ENCODE data around the gene MBOAT2. TPM values are rescaled to one million over a fixed set of nuclear protein-coding genes. Genes with fewer than 3 reads are reported as not detected.
"Not testable (repeated sequence)": the region's sequence is repeated elsewhere in the genome, so short reads cannot be mapped to it uniquely, and the experiment has no call there.

MBOAT2 gene
- total RNA-seq, 1 experiment from 2014 or later = 30.7 TPM

DNA sequence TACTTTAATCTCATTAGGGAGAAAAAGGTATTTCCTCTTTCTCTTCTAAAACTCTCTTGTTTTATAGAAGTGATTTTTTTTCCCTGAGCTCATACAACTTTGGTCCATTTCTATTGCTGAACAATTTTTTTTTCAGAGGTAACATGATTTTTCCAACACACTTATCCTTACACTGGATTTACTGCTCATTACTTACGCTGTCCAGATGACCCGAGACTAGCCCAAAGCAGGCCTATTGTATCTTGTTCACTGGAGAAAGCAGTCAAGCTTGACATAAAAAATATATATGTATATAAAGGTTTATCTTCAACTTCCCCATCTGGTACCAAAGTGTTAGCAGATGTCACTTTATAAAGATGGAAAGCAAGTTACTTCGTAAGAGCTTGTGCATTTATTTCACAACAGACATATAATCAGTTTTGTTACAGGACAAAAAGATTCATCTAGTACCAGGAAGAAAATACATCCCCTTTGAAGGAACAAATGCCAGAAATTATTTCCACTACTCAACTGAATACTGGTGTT, 95.7 kb downstream of the MBOAT2 start:
- peaks cover 9% of the 10 kb centered on the region for H3K4me1 ChIP-seq (ENCODE audit: insufficient read depth, low read length)
- H3K9me3 ChIP-seq (ENCODE audit: low read length) = 0 out of 2 replicates have a peak, but pooled peaks cover 4% of the 10 kb centered on the region
- H3K27me3 ChIP-seq (ENCODE audit: low read length) = no peaks in the 10 kb centered on the region
- ATAC-seq = no peak
- no TSS peak for BruUV-seq (replicated peaks)
- TF ChIP-seq EZH2 (IDR thresholded peaks at IDR 0.05; ENCODE audit: low read length, unreplicated experiment) = no peak
- TF ChIP-seq, protein P1, sequence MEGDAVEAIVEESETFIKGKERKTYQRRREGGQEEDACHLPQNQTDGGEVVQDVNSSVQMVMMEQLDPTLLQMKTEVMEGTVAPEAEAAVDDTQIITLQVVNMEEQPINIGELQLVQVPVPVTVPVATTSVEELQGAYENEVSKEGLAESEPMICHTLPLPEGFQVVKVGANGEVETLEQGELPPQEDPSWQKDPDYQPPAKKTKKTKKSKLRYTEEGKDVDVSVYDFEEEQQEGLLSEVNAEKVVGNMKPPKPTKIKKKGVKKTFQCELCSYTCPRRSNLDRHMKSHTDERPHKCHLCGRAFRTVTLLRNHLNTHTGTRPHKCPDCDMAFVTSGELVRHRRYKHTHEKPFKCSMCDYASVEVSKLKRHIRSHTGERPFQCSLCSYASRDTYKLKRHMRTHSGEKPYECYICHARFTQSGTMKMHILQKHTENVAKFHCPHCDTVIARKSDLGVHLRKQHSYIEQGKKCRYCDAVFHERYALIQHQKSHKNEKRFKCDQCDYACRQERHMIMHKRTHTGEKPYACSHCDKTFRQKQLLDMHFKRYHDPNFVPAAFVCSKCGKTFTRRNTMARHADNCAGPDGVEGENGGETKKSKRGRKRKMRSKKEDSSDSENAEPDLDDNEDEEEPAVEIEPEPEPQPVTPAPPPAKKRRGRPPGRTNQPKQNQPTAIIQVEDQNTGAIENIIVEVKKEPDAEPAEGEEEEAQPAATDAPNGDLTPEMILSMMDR (conservative IDR thresholded peaks at IDR 0.05; ENCODE audit: low read depth, low read length) = no peak
- TF ChIP-seq EZH2phosphoT487 (IDR thresholded peaks at IDR 0.05; ENCODE audit: borderline replicate concordance, low read length) = no peak
- no peaks in the 10 kb centered on the region for H3F3A ChIP-seq (ENCODE audit: low read length, unreplicated experiment)
- no peak overlapping the region for H3K27ac ChIP-seq (ENCODE audit: low read length)
- H3K4me3 ChIP-seq (ENCODE audit: low read length) = no peak overlapping the region
- H3K36me3 ChIP-seq (ENCODE audit: low read depth, low read length) = peaks cover 27% of the 10 kb centered on the region
- intact Hi-C loops (cut with micrococcal nuclease) = no loop called here
- DNase-seq = no peak
- H3K4me2 ChIP-seq (ENCODE audit: low read length) = no peak overlapping the region
- CTCF ChIA-PET = no interaction called here
- no peak overlapping the region for H3K9ac ChIP-seq (ENCODE audit: low read length)
- H3K9me2 ChIP-seq (replicated peaks; ENCODE audit: low read length) = no peaks in the 10 kb centered on the region
- H2AFZ ChIP-seq (ENCODE audit: low read length) = no peak overlapping the region
- H3K79me2 ChIP-seq (ENCODE audit: low read length) = no peaks in the 10 kb centered on the region
- H4K20me1 ChIP-seq (ENCODE audit: low read length) = no peaks in the 10 kb centered on the region
- POLR2A ChIA-PET (ENCODE audit: unreplicated experiment) = no interaction called here

- H3K4me2 ChIP-seq (ENCODE audit: low read length); H3K4me1 ChIP-seq (ENCODE audit: insufficient read depth, low read length); H3K27me3 ChIP-seq (ENCODE audit: low read length); DNase-seq; CTCF ChIA-PET; H3F3A ChIP-seq (ENCODE audit: low read length, unreplicated experiment); intact Hi-C loops (cut with micrococcal nuclease); H2AFZ ChIP-seq (ENCODE audit: low read length); H3K4me3 ChIP-seq (ENCODE audit: low read length); H3K9me3 ChIP-seq (ENCODE audit: low read length); BruUV-seq (replicated peaks); H3K9me2 ChIP-seq (replicated peaks; ENCODE audit: low read length); H3K27ac ChIP-seq (ENCODE audit: low read length); H3K79me2 ChIP-seq (ENCODE audit: low read length); H4K20me1 ChIP-seq (ENCODE audit: low read length); H3K9ac ChIP-seq (ENCODE audit: low read length); POLR2A ChIA-PET (ENCODE audit: unreplicated experiment); ATAC-seq: not testable (repeated sequence)
- peaks cover 21% of the 10 kb centered on the region for H3K36me3 ChIP-seq (ENCODE audit: low read depth, low read length)
These were observed 99.6 kb downstream of the MBOAT2 start for GRCh38 chr2:8903924-8904323.

DNA sequence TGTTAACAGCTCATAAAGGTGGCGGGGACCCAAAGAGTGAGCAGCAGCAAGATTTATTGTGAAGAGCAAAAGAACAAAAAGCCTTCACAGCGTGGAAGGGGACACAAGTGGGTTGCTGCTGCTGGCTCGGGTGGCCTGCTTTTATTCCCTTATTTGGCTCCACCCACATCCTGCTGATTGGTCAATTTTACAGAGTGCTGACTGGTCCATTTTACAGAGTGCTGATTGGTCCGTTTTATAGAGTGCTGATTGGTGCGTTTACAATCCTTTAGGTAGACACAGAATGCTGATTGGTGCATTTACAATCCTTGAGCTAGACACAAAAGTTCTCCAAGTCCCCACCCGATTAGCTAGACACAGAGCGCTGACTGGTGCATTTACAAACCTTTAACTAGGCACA, 100.7 kb downstream of the MBOAT2 start:
- CTCF ChIA-PET = interaction anchor here (0.6 kb wide), 1 partner anchor 211 kb away, joined by 3 read pairs; no protein-coding TSS in a partner anchor
- BruUV-seq (replicated peaks); H3K4me2 ChIP-seq (ENCODE audit: low read length); H3F3A ChIP-seq (ENCODE audit: low read length, unreplicated experiment); DNase-seq; H3K27me3 ChIP-seq (ENCODE audit: low read length); H3K9me2 ChIP-seq (replicated peaks; ENCODE audit: low read length); H3K4me3 ChIP-seq (ENCODE audit: low read length); H3K9me3 ChIP-seq (ENCODE audit: low read length); H3K4me1 ChIP-seq (ENCODE audit: insufficient read depth, low read length); H4K20me1 ChIP-seq (ENCODE audit: low read length); H2AFZ ChIP-seq (ENCODE audit: low read length); ATAC-seq; H3K27ac ChIP-seq (ENCODE audit: low read length); H3K79me2 ChIP-seq (ENCODE audit: low read length); H3K9ac ChIP-seq (ENCODE audit: low read length); intact Hi-C loops (cut with micrococcal nuclease); POLR2A ChIA-PET (ENCODE audit: unreplicated experiment): not testable (repeated sequence)
- peaks cover 16% of the 10 kb centered on the region for H3K36me3 ChIP-seq (ENCODE audit: low read depth, low read length)

DNA sequence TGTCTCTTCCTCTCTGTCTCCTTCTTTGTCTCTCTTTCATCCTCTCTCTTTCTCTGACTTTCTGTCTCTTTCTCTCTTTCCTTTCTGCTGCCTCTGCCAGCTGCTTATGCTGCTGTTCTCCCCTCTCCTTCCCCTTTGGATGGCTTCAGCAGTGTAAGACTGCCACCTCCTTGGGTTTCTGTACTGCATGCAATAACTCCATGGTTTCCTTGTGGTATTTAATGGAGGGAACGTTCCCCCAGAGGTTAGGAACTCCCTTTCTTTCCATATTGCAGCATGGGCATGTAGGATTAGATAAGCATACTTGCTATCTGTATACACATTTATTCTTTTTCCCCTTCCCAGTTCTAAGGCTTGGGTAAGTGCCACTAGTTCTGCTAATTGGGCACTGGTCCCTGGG, 106.3 kb downstream of the MBOAT2 start:
- H3K4me3 ChIP-seq (ENCODE audit: low read length); H3K4me2 ChIP-seq (ENCODE audit: low read length); CTCF ChIA-PET; H4K20me1 ChIP-seq (ENCODE audit: low read length); DNase-seq; H3F3A ChIP-seq (ENCODE audit: low read length, unreplicated experiment); H3K9me3 ChIP-seq (ENCODE audit: low read length); H3K27me3 ChIP-seq (ENCODE audit: low read length); H3K9ac ChIP-seq (ENCODE audit: low read length); POLR2A ChIA-PET (ENCODE audit: unreplicated experiment); H3K4me1 ChIP-seq (ENCODE audit: insufficient read depth, low read length); H3K36me3 ChIP-seq (ENCODE audit: low read depth, low read length); H2AFZ ChIP-seq (ENCODE audit: low read length); H3K27ac ChIP-seq (ENCODE audit: low read length); BruUV-seq (replicated peaks); intact Hi-C loops (cut with micrococcal nuclease); ATAC-seq; H3K9me2 ChIP-seq (replicated peaks; ENCODE audit: low read length); H3K79me2 ChIP-seq (ENCODE audit: low read length): not testable (repeated sequence)

DNA sequence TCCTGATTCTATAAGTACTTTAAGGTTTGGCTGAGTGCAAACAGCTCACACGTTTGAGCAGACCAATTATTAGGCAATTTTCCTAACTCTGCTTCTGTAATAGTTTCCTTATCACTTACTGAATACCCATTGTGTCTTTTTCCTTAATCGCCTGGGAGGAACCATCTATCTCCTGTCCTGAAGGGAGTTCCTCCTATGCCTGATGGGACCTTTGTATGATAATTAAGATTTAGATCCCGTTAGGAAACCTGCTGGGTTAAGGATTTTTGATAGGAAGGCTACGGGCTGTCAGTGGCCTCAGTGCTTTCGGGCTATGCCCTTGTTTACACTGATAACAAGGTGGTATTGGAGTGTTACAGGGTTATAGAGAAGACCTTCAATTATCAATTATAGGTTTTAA, 106.8 kb downstream of the MBOAT2 start:
- H3K4me3 ChIP-seq (ENCODE audit: low read length); H3K9me3 ChIP-seq (ENCODE audit: low read length); BruUV-seq (replicated peaks); H4K20me1 ChIP-seq (ENCODE audit: low read length); CTCF ChIA-PET; H3K4me1 ChIP-seq (ENCODE audit: insufficient read depth, low read length); H3F3A ChIP-seq (ENCODE audit: low read length, unreplicated experiment); H3K27me3 ChIP-seq (ENCODE audit: low read length); intact Hi-C loops (cut with micrococcal nuclease); H3K36me3 ChIP-seq (ENCODE audit: low read depth, low read length); H3K9ac ChIP-seq (ENCODE audit: low read length); POLR2A ChIA-PET (ENCODE audit: unreplicated experiment); H3K79me2 ChIP-seq (ENCODE audit: low read length); ATAC-seq; H3K27ac ChIP-seq (ENCODE audit: low read length); H3K4me2 ChIP-seq (ENCODE audit: low read length); H2AFZ ChIP-seq (ENCODE audit: low read length); DNase-seq; H3K9me2 ChIP-seq (replicated peaks; ENCODE audit: low read length): not testable (repeated sequence)
